Tibial artery (tissue), 4 donors: Measurements from ENCODE around the gene SF1.

Experiments
- DNase-seq, 2 donors: peaks; one replicate each; pipeline ENCODE4 v3.0.0-alpha.2; 2019
- H3K27ac ChIP-seq, 2 donors: fragments of 200-600 bp; sonication (generic) in 1 of 2; 1 replicate in 1 of 2; 2 replicates in 1 of 2; pipeline ENCODE4 v1.5.1; 2018 to 2019; ENCODE audit warnings: mild to moderate bottlenecking in 1 of 2
- H3K27me3 ChIP-seq, 2 donors: fragments of 200-600 bp; sonication (generic) in 1 of 2; one replicate each; pipeline versions ENCODE4 v1.5.1 to v1.6.0; 2016 to 2019
- H3K36me3 ChIP-seq, 3 donors: fragments of 200-600 bp; sonication (generic) in 2 of 3; one replicate each; pipeline ENCODE4 v1.5.1; 2016 to 2019; ENCODE audit warnings: mild to moderate bottlenecking in 2 of 3
- H3K4me1 ChIP-seq, 4 donors: fragments of 200-600 bp; sonication (generic) in 2 of 4; 1 replicate in 3 of 4; 2 replicates in 1 of 4; pipeline ENCODE4 v1.5.1; 2016 to 2019
- H3K4me3 ChIP-seq, 2 donors: fragments of 200-600 bp; sonication (generic) in 1 of 2; 1 replicate in 1 of 2; 2 replicates in 1 of 2; pipeline ENCODE4 v1.5.1; 2018 to 2019; ENCODE audit warnings: mild to moderate bottlenecking in 2 of 2
- H3K9me3 ChIP-seq, 3 donors: fragments of 200-600 bp; sonication (generic) in 1 of 3; one replicate each; pipeline ENCODE4 v1.5.1; 2016 to 2019
- CTCF ChIP-seq, 2 experiments: fragments of 200-600 bp in 1 of 2; fragments of 450-650 bp in 1 of 2; IDR thresholded peaks; one replicate each; pipeline ENCODE4 v1.5.1; 2017 to 2019; ENCODE audit warnings: antibody characterized with exemption in 2 of 2, mild to moderate bottlenecking in 1 of 2, moderate library complexity in 1 of 2
- intact Hi-C: fragments of 100-400 bp; cut with DNase I; formaldehyde crosslinking; loops from one replicate; pipeline ENCODE4 v1.15.0; 2023; ENCODE audit warnings: low total_unique reads

The SF1 gene

GRCh38 chr11:64809781-64810241 lies 31.5 kb upstream of the SF1 start:
- no peak for DNase-seq
- H3K4me1 ChIP-seq = peaks cover 0 to 17% (median 10%) of the 10 kb centered on the region in 4 donors
- no peak for TF ChIP-seq CTCF (IDR thresholded peaks at IDR 0.05)
- peaks cover 0 to 32% (median 13%) of the 10 kb centered on the region in 3 donors for H3K36me3 ChIP-seq
- peak overlapping the region; percentile 70 to 86 for H3K27ac ChIP-seq
- no peaks in the 10 kb centered on the region for H3K27me3 ChIP-seq
- intact Hi-C loops = no loop called here
- no peaks in the 10 kb centered on the region for H3K9me3 ChIP-seq
- H3K4me3 ChIP-seq = peak overlapping the region; percentile 86 to 96

GRCh38 chr11:64805481-64805880 lies 27.1 kb upstream of the SF1 start:
- intact Hi-C loops = no loop called here

GRCh38 chr11:64804346-64805210 lies 26.2 kb upstream of the SF1 start:
- Histone ChIP-seq H3K27ac (peak overlapping the region; percentile 89 to 90), H3K9me3 (no peaks in the 10 kb centered on the region), H3K27me3 (no peaks in the 10 kb centered on the region), H3K4me1 (peaks cover 0 to 37% (median 24%) of the 10 kb centered on the region in 4 donors), H3K36me3 (peaks cover 0 to 51% (median 17%) of the 10 kb centered on the region in 3 donors), H3K4me3 (peak overlapping the region; percentile 63 to 75)
- intact Hi-C loops = no loop called here
- TF ChIP-seq CTCF (IDR thresholded peaks at IDR 0.05) = no peak
- DNase-seq = no peak

More at GRCh38 chr11:64805481-64805880, 27.1 kb upstream of the SF1 start:
- no peak overlapping the region for H3K27ac ChIP-seq
- no peaks in the 10 kb centered on the region for H3K9me3 ChIP-seq
- H3K27me3 ChIP-seq = no peaks in the 10 kb centered on the region
- no peak for TF ChIP-seq CTCF (IDR thresholded peaks at IDR 0.05)
- H3K4me1 ChIP-seq = peaks cover 0 to 43% (median 29%) of the 10 kb centered on the region in 4 donors
- H3K36me3 ChIP-seq = peaks cover 0 to 42% (median 13%) of the 10 kb centered on the region in 3 donors
- no peak overlapping the region for H3K4me3 ChIP-seq
- DNase-seq = no peak

DNA sequence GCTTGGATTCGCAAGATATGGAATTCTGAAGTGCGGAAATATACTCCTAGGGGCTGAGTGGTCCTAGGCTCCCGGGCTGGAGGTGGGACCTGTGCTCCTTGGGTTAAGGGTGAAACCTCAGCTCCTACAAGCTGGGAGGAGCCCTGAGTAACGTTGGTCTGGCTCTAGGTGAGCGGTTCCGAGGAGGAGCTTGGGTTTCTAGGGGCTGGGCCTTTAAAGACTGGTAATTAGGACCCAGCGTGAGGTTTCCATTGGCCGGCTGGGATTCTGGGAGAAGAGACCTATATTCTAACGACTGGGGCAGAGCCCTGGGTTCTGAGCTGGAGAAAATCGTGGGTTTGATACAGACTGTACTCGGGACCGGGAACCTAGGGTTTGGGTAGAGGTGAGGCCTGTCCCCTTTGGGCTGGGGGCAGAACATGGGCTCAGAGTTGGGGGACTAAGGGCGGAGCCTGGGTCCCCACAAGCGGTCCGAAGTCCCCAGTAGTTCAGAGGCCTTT lies 25.6 kb upstream of the SF1 start:
- Histone ChIP-seq H3K36me3 (peaks cover 0 to 58% (median 19%) of the 10 kb centered on the region in 3 donors), H3K27ac (peak overlapping the region; percentile 89 to 90)
- no peak for TF ChIP-seq CTCF (IDR thresholded peaks at IDR 0.05)

GRCh38 chr11:64803158-64803845 lies 25.0 kb upstream of the SF1 start, which contains the start of gene MAP4K2:
MAP4K2 (minus strand) TSS chr11:64803214; CDS start chr11:64803149, 65 bp downstream.
- peak in 1 of 2 experiments; percentile 11 for TF ChIP-seq CTCF (IDR thresholded peaks at IDR 0.05)
- H3K9me3 ChIP-seq = no peaks in the 10 kb centered on the region
- intact Hi-C loops = no loop called here
- peak; percentile 95 for DNase-seq
- peak within 1 kb of the TSS; percentile 63 to 75 for H3K4me3 ChIP-seq
- no peaks in the 10 kb centered on the region for H3K27me3 ChIP-seq
- H3K36me3 ChIP-seq = peaks cover 0 to 64% (median 19%) of the 10 kb centered on the region in 3 donors
- peaks cover 0 to 26% (median 20%) of the 10 kb centered on the region in 4 donors for H3K4me1 ChIP-seq
- H3K27ac ChIP-seq = peak within 1 kb of the TSS; percentile 89 to 90

More for the DNA sequence above, 25.6 kb upstream of the SF1 start:
- intact Hi-C loops = no loop called here
- Histone ChIP-seq H3K27me3 (no peaks in the 10 kb centered on the region), H3K9me3 (no peaks in the 10 kb centered on the region), H3K4me3 (peak overlapping the region; percentile 63 to 75), H3K4me1 (peaks cover 0 to 30% (median 20%) of the 10 kb centered on the region in 4 donors)
- DNase-seq = no peak
